Colonic mucosa (tissue), 4 donors: Measurements from ENCODE around the gene MTMR3. TPM values are rescaled to one million over a fixed set of nuclear protein-coding genes. Genes with fewer than 3 reads are reported as not detected.

ENCODE experiments used
- DNase-seq: peaks from one replicate; pipeline ENCODE4 v3.0.0-alpha.2; 2020
- H3K27ac ChIP-seq: fragments of 200-600 bp; one replicate; pipeline ENCODE4 v1.8.0; 2021
- H3K27me3 ChIP-seq: fragments of 200-600 bp; one replicate; pipeline ENCODE4 v1.8.0; 2021
- H3K36me3 ChIP-seq: fragments of 200-600 bp; one replicate; pipeline ENCODE4 v1.8.0; 2021
- H3K4me1 ChIP-seq: fragments of 200-600 bp; one replicate; pipeline ENCODE4 v1.8.0; 2021; ENCODE audit warnings: mild to moderate bottlenecking
- H3K4me3 ChIP-seq: fragments of 200-600 bp; one replicate; pipeline ENCODE4 v1.8.0; 2021
- H3K9ac ChIP-seq, 2 donors: one replicate each; pipeline ENCODE4 v1.7.0; 2013; ENCODE audit warnings: control low read depth in 2 of 2, low read depth in 2 of 2, low read length in 2 of 2
- H3K9me3 ChIP-seq: fragments of 200-600 bp; one replicate; pipeline ENCODE4 v1.8.0; 2021
- CTCF ChIP-seq: fragments of 200-600 bp; IDR thresholded peaks from one replicate; pipeline ENCODE4 v1.8.0; 2022; ENCODE audit warnings: antibody characterized with exemption, mild to moderate bottlenecking
- intact Hi-C: fragments of 100-400 bp; cut with DNase I; formaldehyde crosslinking; loops from one replicate; pipeline ENCODE4 v1.14.1; 2022
- total RNA-seq, 2 donors: library from RNA; stranded (reverse); fragmentation: NEBNext Ultra II Directional in 1 of 2; extraction: Animal tissue kit (Norgen Biotek cat#: 25700) in 1 of 2; gene quantifications; one replicate each; pipeline ENCODE4 v1.2.1, GENCODE V29; 2021
- donor health status: healthy.
- donor health status: DM: no; HTN: no; CAD: no.
- donor health status: DM: no; HTN: no; CAD: no.

Gene MTMR3
- total RNA-seq, 2 donors from 2014 or later = 35.9 to 49.4 TPM

DNA sequence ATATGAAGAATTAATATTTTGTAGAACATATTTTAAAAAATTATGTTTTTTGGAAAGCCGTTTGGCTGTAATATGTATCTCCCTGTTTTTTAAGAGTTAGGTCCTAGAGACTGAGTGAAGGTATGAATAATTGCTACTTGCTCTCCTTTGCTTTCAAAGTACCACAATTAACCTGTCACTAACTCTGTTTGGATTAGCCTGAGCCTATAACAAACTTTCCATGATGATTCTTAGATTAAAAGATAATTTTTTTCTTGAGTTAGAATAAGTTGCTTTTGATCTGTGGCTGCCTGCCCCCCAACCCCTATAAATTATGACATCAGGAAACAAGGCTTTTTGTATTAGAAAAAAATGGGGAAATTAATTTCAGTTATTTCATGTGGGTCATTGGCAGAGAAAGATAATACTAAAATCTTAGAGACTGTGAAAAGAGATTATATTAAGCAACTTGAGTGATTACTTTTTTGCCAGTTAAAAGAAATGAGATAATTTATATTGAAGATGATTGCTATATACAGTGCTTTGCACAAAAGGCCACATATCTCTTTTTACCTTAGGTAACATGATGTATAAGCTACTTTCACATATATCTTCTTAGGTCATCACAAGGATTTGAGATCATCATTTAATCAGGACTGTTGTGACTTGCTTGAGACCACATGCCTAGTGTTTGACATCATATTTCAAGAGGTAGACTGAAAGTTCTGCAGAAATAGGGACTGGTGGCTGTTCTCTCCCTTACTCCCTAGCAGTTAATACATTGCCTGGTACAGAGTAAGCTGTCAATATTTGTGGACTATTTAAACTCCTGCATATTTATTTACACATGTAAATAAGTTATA lies 9.6 kb downstream of the MTMR3 start:
- Histone ChIP-seq H3K27me3 (no peaks in the 10 kb centered on the region), H3K4me3 (no peak overlapping the region), H3K9ac (no peak overlapping the region), H3K9me3 (no peaks in the 10 kb centered on the region), H3K27ac (no peak overlapping the region), H3K36me3 (no peaks in the 10 kb centered on the region), H3K4me1 (no peaks in the 10 kb centered on the region)
- no peak for DNase-seq
- no peak for TF ChIP-seq CTCF
- intact Hi-C loops = no loop called here

- Histone ChIP-seq H3K4me3 (no peak overlapping the region), H3K4me1 (no peaks in the 10 kb centered on the region), H3K9ac (no peak overlapping the region), H3K9me3 (no peaks in the 10 kb centered on the region), H3K36me3 (no peaks in the 10 kb centered on the region), H3K27me3 (no peaks in the 10 kb centered on the region), H3K27ac (no peak overlapping the region)
- TF ChIP-seq CTCF = no peak
- intact Hi-C loops = no loop called here
- DNase-seq = no peak
Measured at GRCh38 chr22:29901354-29901753, 18.4 kb downstream of the MTMR3 start.

DNA sequence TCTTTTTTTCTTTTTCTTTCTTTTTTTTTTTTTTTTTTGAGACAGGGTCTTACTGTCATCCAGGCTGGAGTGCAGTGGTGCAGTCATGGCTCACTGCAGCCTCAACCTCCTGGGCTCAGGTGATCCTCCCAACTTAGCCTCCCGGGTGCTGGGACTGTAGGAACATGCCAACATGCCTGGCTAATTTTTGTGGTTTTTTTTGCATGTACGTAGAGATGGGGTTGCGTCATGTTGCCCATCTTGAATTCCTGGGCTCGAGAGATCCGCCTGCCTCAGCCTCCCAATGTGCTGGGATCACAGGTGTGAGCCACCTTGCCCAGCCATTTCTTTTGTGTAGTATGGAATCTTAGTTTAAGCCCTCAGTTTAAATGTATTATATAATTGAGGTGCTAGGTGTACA lies 20.4 kb downstream of the MTMR3 start:
- no peaks in the 10 kb centered on the region for H3K27me3 ChIP-seq
- H3K4me1 ChIP-seq = no peaks in the 10 kb centered on the region
- no peaks in the 10 kb centered on the region for H3K9me3 ChIP-seq
- no peak overlapping the region for H3K27ac ChIP-seq
- no peaks in the 10 kb centered on the region for H3K36me3 ChIP-seq
- TF ChIP-seq CTCF = no peak
- no peak for DNase-seq
- intact Hi-C loops = no loop called here
- no peak overlapping the region for H3K9ac ChIP-seq
- H3K4me3 ChIP-seq = no peak overlapping the region

GRCh38 chr22:29904020-29904419 lies 21.0 kb downstream of the MTMR3 start:
- H3K4me3 ChIP-seq = no peak overlapping the region
- H3K27me3 ChIP-seq = no peaks in the 10 kb centered on the region
- H3K4me1 ChIP-seq = no peaks in the 10 kb centered on the region
- H3K27ac ChIP-seq = no peak overlapping the region
- TF ChIP-seq CTCF = no peak
- no peaks in the 10 kb centered on the region for H3K9me3 ChIP-seq
- DNase-seq = no peak
- H3K36me3 ChIP-seq = no peaks in the 10 kb centered on the region
- H3K9ac ChIP-seq = no peak overlapping the region
- intact Hi-C loops = no loop called here

GRCh38 chr22:29907753-29908515 lies 25.0 kb downstream of the MTMR3 start:
- intact Hi-C loops = no loop called here
- DNase-seq = peak; percentile 91
- no peaks in the 10 kb centered on the region for H3K9me3 ChIP-seq
- TF ChIP-seq CTCF = no peak
- H3K4me3 ChIP-seq = no peak overlapping the region
- no peak overlapping the region for H3K27ac ChIP-seq
- H3K4me1 ChIP-seq = peaks cover 7% of the 10 kb centered on the region
- H3K9ac ChIP-seq = no peak overlapping the region
- H3K36me3 ChIP-seq = no peaks in the 10 kb centered on the region
- no peaks in the 10 kb centered on the region for H3K27me3 ChIP-seq
